GM21367 (cell line): Measurements from ENCODE around the gene VRK1.

Experiments
- ATAC-seq: cut with Tn5 transposase; IDR thresholded peaks from one replicate; pipeline ENCODE4 v1.9.1; 2021; ENCODE audit not compliant: unreplicated experiment

The VRK1 gene

DNA sequence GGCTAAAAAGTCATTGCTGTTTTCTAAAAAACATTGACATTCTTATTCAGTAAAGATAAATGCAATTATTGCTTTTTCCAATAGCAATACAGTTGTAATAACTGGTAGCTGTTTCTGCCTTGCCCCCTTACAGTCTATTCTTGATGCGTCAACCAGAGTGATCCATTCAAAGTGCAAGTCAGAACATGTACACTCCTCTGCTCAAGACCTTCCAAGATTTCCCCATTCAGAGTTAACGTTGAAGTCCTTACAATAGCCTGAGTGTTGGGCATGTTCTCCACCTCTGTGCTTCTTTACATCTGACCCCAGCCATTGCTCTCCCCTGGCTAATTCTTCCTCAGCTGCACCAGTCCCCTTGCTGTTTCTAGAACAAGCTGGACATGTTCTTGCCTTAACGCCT, 24.3 kb downstream of the VRK1 start:
- ATAC-seq: no peak

DNA sequence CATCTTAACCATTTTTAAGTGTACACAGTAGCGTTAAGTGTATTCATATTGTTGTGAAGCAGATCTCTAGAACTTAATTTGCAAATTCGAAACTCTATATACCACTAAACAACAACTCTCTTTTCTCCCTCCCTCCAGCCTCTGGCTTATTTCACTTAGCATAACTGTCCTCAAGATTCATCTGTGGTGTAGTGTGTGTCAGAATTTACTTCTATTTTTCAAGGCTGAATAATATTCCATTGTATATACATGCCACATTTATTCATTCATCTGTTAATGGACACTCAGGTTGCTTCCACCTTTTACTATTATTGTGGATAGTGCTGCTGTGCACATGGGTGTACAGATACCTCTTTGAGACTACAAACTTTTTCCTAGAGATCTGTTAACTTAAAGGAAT, 26.5 kb downstream of the VRK1 start:
- no peak for ATAC-seq

DNA sequence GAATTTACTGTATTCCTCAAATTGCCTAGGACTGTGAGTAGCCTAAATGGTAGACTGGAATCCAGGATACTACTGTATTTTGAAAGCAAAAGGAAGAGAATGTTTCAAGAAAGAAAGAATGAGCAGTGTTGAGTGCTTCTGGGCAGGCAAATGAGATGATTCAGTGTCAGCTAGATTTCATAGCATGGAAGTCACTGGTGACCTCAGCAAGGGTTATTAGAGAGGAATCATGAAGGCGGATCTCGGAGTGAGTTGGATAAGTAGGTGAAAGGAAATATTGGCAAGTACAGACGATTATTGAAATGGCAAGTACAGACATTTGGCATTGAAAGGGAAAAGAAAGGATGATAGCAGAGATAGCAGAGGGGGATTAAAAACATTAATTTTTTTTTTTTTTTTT, 27.1 kb downstream of the VRK1 start:
- ATAC-seq: no peak

DNA sequence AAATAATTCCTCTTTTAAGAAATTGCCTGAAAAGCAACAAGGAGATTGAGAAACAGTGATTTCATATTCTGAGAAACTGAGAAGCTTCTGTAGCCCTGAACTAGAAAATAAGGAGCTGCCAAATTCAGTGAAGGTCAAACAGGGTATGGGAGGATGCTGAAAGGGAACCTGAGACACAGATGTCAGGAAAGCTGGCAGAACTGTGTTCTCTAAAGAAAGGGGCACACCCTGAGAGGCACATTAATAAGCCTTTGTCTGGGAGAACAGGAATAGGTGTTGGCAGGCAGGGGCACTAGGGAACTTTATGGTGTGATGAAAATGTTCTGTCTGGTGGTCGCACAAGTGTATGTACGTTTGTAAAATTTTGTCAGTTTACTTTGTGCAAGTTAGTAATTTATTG, 29.6 kb downstream of the VRK1 start:
- ATAC-seq: no peak

DNA sequence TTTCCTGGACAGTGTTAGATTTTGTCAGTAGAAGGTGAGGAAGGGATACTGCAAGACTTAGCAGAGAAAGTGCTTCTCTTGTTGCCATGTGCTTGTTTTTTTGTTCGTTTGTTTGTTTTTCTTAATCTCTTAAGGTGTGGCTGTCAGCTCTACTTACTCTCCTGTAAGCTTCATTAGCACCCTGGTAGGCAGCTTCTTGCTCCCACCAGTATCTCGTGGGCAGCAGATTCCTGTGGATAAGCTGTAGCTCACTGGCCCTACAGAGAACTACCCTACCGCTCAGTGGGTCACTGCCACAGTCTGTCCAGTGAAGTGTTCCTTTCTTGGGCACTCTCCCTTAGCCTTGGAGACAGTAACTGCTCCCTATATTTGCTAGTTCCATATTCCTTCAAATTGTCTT, 30.1 kb downstream of the VRK1 start:
- ATAC-seq: no peak

DNA sequence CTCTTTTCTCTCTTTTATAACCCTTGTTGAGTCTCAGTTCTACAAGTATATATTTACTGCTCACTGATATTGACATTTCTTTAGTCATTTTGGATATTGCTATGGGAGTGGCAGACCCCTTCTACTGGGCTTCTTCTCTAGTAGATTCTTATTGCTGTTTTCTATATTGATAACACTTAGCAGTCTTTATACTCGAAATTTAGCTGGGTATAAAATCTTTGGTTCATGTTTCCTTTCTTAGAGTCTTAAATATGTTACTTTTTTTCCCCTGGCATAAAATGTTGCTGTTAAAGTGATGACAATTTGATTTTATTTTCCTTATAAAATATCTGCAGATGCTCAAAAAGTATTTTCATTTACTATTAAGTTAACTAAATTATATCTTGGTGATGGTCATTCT, 32.6 kb downstream of the VRK1 start:
- ATAC-seq: no peak

DNA sequence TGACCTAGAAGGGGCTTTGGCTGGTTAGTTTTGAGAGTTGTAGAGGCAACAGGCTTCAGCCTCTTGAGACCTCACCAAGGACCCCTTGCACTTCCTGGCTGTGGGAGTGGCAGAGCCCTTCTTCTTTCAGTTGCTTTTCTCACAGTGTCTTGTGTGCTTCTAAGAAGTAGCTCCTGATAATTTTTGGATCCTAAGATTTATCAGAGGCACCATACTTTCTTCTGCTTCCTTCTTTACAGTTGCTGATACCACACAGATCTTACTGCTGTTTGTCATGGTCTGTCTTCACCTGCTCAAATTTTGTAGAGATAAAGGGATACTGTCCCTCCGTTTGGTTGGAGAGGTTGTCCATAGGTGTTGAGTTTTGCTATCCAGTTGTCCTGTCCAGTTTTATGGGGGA, 33.8 kb downstream of the VRK1 start:
- no peak for ATAC-seq

DNA sequence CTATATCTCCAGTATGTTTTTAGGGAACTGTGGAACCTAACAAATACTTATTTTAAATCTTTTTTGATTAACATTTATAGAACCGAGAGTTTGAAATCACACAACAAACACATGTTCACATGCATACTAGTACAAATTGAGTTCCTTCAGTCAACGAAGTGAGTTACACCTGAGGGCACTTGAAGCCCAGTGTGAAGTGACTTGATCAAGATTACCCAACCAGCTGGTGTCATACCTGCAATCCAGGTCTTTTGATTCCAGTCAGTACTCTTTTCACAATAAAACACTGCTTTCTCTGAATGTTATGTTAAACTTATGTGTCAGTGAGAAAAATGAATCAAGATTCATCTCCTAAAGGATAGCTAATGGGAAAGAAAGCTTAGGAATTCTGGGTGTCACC, 35.2 kb downstream of the VRK1 start:
- no peak for ATAC-seq

DNA sequence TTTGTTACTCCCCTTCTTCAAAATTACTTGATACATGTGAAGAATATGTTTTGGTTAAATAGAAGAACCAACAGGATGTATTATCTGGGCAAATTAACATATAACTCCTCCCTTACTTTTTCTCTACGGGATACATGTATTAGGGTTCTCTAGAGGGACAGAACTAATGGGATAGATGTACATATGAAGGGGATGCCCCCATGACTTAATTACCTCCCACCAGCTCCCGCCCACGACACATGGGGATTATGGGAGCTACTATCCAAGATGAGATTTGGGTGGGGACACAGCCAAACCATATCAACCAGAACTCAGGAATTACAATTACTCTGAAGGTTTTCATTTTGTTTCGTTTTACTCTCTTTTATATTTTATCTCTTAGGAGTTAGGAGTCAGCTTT, 41.3 kb downstream of the VRK1 start:
- ATAC-seq: no peak

DNA sequence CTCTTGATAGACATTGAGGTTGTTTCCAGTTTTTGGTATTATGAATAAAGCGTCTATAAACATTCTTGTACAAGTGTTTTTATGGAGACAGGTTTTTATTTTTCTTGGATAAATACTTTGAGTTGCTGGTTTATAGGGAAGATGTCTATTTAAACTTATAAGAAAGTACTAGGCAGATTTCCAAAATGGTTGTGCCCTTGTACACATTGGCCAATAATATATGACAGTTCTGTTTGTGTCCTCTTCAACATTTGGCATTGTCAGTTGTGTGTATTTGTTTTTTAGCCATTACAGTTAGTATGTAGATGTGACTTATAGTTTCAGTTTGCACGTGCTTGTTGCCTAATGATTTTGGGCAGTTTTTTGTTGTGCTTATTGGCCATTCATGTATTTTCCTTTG, 42.1 kb downstream of the VRK1 start:
- ATAC-seq: no peak

DNA sequence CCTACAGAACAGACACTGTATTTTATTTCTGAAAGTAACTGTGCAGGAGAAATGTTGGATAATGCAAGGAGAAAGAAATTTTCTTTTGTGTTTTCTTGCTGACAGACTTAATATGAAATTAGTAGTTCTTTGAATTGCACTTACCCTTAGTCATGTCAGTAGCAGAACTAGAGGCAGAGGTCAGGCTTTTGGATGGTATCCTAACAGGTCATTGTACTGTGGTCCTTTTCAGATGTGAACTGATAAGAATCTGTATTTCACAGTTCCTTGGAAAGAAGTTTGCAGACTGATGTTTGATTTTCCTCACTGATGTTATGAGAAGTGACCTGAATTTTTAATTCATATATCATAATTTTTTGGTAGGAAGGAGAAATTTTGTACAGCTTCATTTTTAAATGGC, 46.0 kb downstream of the VRK1 start:
- no peak for ATAC-seq

DNA sequence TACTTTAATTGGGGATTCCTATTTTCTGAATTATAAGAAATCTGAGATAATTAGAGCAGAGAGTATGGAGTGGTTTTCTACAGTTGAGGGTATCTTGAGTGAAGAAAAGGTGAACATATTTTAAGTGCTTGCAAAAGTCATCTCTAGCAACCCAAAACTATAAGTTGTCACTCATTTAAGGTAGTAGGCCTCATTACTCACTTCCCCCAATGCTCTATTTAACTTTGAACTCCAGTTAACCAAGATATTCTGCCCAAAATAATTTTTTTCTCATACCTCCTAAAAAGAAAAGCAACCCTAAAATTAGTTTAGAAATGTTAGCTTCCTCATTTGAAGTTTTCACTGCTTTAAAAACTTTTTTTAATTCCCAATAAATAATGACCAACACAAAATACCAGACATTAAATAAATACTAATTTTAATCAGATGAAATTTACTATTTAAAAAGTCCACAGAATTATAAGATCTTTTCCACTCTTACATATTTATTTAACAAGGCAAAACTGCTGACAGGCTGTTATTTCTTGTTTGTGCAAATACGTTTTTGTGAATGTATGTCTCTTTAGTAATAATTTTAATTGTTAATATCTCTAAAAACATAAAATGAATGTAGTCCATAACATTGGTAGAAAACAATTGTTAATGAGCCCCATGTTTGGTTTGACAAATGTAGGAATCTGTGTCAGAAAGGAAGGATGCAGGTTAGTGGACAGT, 47.8 kb downstream of the VRK1 start:
- ATAC-seq: no peak

DNA sequence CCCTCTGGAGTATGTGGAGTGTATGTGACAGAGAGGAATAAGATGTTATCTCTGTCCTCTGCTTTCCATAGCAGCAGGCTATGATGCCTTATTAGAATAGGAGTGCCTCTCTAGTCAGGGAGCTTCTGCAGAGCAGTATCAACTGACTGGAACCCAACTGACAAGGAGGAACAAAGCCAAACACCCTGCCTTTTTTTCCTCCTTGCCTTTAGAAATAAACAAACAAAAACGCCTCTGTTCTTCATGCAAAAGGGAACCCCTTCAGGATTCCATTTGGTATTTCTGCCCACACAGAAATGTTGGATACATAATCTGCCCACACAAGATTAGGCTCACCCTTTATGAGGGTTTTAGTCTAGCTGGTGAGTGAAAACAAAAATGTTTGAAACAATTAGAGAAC, 50.3 kb downstream of the VRK1 start:
- no peak for ATAC-seq

DNA sequence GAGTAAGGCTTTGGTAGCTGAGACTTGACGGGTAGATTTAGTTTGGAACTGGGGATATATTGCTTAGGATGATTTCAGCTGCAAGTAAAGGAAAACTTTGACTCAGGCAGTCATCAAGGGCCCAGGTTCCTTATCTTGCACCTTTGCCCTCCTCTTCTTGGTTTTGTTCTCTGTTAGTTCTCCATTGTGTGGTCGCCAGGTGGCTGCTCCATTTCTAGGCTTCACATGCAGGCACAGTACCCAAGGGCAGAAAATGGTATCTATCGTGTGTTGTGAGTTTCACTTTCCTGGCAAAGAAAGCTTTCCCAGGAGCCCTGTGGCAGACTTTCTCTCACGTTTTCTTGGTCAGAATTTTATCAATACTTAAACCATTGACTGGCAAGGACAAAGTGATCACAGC, 50.8 kb downstream of the VRK1 start:
- no peak for ATAC-seq

DNA sequence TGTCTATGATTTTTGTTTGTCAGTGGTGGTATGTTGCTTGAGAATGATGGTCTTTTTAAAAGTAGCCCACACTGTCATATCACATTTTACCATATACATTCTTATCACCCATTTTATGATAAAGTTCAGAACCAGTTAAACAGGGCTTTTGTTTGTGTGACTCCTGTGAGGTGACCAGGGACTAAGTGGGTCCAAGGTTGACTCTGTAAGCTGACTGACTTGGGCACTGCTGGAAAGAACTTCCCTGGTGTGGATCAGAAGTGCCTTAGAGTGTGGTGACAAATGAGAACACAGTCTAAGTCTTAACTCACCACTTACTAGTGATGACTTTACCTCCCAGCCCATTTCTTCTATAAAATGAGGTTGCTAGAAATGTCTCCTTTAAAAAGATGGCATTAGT, 52.6 kb downstream of the VRK1 start:
- no peak for ATAC-seq

DNA sequence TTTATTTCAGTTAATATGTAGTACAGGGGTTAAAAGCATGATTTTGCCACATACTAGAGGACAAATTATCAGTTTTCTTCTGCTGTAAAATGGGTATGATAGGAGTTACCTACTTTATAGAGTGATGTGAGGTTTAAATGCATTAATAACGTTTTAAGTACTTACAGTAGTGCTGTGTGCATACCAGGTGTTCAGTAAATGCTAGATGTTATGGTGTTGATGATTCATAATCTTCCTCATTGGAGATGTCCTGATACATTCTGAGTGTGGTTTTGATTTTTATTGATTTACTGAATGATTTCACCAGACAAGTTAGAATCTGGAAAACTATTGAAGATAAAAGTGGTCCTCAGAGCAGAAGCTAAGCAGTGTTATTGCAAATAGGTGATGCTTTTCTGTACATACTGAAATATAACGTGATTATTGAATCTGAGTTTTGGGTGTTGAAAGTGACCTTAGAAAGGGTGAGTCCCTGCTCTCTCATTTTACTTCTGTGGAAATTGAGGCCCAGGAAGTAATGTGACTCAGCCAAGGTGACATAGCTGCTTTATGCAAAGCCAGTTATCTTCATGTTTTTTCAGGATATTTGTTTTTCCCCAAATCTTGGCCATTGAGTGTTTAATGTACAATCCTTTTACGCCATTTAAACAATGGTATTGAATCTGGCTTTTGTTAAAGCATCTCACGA, 54.7 kb downstream of the VRK1 start:
- no peak for ATAC-seq

DNA sequence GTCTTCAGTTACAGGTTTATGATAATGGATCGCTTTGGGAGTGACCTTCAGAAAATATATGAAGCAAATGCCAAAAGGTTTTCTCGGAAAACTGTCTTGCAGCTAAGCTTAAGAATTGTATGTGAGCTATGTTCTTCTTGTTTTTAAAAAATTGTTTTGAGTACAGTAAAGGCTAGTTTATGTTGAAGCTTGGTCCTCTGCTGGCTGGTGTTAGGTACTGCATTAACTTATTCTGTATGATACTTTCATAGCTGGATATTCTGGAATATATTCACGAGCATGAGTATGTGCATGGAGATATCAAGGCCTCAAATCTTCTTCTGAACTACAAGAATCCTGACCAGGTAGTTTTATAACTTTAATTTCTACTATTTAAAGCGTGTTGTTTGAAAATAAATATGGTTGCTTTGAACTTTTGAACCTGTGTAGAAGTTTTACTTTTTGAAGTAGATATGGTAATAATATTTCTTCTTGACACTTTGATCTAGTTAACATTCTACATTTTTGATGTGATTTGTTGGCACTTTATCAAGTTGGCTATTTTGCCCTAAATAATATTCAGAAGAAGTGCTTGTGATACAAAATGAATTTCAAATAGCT, 55.7 kb downstream of the VRK1 start:
- ATAC-seq: no peak

DNA sequence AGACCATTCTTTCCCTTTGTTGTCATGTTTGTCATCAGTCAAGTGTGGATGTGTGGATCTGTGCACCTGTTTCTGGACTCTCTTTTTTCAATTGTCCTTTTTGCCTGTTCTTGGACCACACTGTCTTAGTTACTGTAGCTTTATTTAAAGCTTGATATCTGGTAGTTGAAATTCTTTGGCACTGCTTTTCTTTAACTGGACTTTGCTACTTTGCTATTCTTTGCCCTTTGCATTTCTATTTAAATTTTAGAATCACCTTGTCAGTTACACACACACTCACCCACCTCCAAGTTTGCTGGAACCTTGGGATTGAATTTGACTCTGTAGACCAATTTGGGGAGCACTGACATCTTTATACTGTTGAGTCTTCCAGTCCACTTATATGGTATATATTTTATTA, 61.5 kb downstream of the VRK1 start:
- no peak for ATAC-seq

DNA sequence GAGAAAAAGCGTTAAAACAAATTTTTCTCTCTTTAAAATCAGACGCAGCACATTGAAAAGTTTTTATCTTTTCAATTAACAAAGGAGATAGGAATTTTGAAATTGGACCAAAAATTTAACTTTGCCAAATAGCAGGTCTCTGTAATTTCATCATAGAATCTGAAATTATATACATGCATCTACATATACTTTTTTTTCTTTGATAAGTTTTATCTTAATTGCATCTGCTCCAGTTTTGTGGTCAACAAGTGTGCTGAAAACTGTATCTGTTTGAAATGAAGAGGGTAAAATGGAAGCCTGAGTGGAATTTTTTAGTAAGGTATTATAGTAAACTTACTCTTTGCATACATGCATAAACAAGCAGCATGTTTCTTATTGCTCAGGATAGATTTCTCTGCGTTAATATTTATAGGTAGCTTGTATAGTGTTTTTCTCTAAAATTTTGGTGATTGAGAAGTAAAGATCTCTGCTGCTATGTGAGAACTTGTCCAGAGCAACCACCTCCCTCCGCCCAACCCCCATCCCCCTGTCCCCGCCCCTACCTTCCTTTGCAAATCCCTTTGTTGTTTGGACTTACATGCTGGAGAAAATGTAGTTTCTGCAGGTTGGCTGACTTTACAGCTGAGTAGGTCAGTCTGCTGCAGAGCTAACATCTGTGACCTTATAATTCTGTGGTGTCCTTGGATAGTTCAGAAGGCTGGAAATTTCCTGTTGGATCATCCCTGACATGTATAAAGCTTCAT, 64.6 kb downstream of the VRK1 start:
- no peak for ATAC-seq

DNA sequence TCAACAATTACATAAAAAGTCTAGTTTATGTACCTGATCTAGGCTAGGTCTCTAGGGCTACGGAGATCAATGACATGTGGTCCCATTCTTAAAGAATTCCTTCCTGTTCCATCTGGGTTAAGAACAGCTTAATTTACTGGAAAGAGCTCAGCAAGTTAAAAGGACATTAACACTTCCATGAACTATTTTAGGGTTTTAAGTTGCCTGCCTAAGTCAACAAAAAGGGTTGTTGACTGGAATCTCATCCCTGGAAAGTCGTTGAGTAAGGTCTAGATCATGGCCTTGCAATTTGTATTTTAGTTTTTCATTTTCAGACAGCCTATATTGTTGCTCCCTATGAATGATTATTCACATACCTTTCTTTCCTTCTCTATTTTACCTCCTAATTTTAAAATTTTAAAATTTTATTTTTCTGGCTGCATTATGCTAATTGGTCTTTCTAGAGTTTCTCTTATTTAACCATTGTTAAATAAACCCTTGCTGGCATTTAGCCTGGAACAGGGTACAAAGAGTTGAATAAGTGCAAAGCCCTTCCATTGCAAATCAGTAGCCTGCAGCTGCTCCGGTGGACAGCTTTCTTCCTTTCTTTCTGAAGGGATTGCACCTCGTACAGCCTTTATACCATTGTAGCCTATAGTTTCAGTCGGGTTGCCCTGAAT, 66.3 kb downstream of the VRK1 start:
- no peak for ATAC-seq

DNA sequence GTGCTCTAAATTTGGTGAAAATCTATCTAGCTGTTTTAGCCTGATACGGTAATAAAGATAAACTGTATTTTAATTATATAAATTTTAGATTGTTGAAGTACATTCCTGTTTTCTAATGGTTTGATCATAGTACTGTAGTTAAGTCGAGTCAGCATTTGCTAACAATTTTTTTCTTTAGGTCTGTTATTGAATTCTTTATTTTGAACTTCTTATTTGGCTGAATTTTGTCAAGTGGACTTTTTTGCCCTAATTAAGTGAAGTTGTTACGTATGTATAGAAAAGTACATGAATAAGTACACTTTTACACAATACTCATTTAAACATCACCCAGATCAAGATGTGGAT, 66.8 kb downstream of the VRK1 start:
- ATAC-seq: no peak

DNA sequence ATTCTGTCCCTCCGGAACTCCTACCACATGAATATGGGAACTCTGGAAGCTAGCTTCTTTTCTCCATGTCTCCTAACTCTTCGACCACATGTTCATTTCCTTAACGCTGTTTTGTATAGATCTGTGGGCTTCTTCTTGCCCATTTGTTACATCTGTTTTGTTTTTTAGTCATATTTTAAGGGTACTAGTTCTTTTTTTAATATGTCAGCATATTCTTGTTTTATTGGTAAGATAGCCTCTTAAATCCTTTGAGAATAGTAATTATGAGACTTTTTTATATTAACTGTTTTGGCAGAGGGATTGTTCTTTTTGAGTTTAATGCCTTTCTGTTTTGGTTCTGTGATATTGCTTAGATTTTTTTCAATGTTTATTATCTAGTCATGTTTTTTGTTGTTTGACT, 70.5 kb downstream of the VRK1 start:
- ATAC-seq: no peak
